HepG2 (cell line): ENCODE results near the gene PDE9A. TPM values are rescaled to one million over a fixed set of nuclear protein-coding genes. Genes with fewer than 3 reads are reported as not detected.

Experiments
- ARNT ChIP-seq: fragments of 450-650 bp; IDR thresholded peaks from 2 replicates; pipeline ENCODE4 v1.6.1; 2017
- ATF3 ChIP-seq: sonication (generic); formaldehyde crosslinking; IDR thresholded peaks from 2 replicates; pipeline ENCODE4 v1.4.0; 2020; ENCODE audit warnings: missing genetic modification reagents
- CEBPG ChIP-seq: IDR thresholded peaks from 2 replicates; pipeline ENCODE4 v1.6.1; 2016
- CENPBD1 ChIP-seq: sonication (generic); formaldehyde crosslinking; IDR thresholded peaks from 2 replicates; pipeline ENCODE4 v1.8.0; 2022; ENCODE audit warnings: missing genetic modification reagents, low read depth, mild to moderate bottlenecking, borderline replicate concordance
- ELF3 ChIP-seq: IDR thresholded peaks from 2 replicates; pipeline ENCODE4 v1.6.1; 2016; ENCODE audit warnings: missing genetic modification reagents, missing compliant biosample characterization
- HDAC2 ChIP-seq: sonication (generic); formaldehyde crosslinking; IDR thresholded peaks from 2 replicates; pipeline ENCODE4 v1.4.0; 2020; ENCODE audit warnings: missing genetic modification reagents
- KDM6A ChIP-seq: IDR thresholded peaks from 2 replicates; pipeline ENCODE4 v1.6.1; 2016; ENCODE audit warnings: low read depth
- LRRFIP1 ChIP-seq: sonication (generic); formaldehyde crosslinking; conservative IDR thresholded peaks from 2 replicates; pipeline ENCODE4 v1.4.0; 2020; ENCODE audit warnings: missing genetic modification reagents
- MNT ChIP-seq: fragments of 450-650 bp; IDR thresholded peaks from 2 replicates; pipeline ENCODE4 v1.6.1; 2016
- NR0B2 ChIP-seq: sonication (generic); formaldehyde crosslinking; IDR thresholded peaks from 2 replicates; pipeline ENCODE4 v1.4.0; 2020; ENCODE audit warnings: mild to moderate bottlenecking, missing genetic modification reagents
- RARA ChIP-seq: IDR thresholded peaks from 2 replicates; pipeline ENCODE4 v1.6.1; 2016; ENCODE audit warnings: missing genetic modification reagents, missing compliant biosample characterization
- RBM22 ChIP-seq: fragments of 200-400 bp; formaldehyde crosslinking; optimal IDR thresholded peaks from 2 replicates; pipeline ENCODE3; 2017; ENCODE audit warnings: mild to moderate bottlenecking, low read length, moderate library complexity
- RFXANK ChIP-seq: IDR thresholded peaks from 2 replicates; pipeline ENCODE4 v1.6.1; 2016
- TFE3 ChIP-seq: IDR thresholded peaks from 2 replicates; pipeline ENCODE4 v1.6.1; 2016
- YEATS4 ChIP-seq: sonication (generic); formaldehyde crosslinking; IDR thresholded peaks from 2 replicates; pipeline ENCODE4 v1.4.0; 2020; ENCODE audit warnings: missing genetic modification reagents, borderline replicate concordance
- ZMAT3 ChIP-seq: sonication (generic); formaldehyde crosslinking; conservative IDR thresholded peaks from 2 replicates; pipeline ENCODE4 v1.7.0; 2021; ENCODE audit warnings: missing genetic modification reagents
- ZNF10 ChIP-seq: sonication (generic); formaldehyde crosslinking; IDR thresholded peaks from 2 replicates; pipeline ENCODE4 v1.4.0; 2020; ENCODE audit warnings: mild to moderate bottlenecking, low read depth, missing genetic modification reagents, borderline replicate concordance
- ZNF556 ChIP-seq: sonication (generic); formaldehyde crosslinking; IDR thresholded peaks from 2 replicates; pipeline ENCODE4 v1.4.0; 2020; ENCODE audit warnings: mild to moderate bottlenecking, missing genetic modification reagents, borderline replicate concordance
- ZNF605 ChIP-seq: sonication (generic); formaldehyde crosslinking; IDR thresholded peaks from 2 replicates; pipeline ENCODE4 v1.8.0; 2022; ENCODE audit warnings: mild to moderate bottlenecking, missing genetic modification reagents
- ZNF710 ChIP-seq: sonication (generic); formaldehyde crosslinking; IDR thresholded peaks from 2 replicates; pipeline ENCODE4 v1.5.0; 2020; ENCODE audit warnings: mild to moderate bottlenecking, missing genetic modification reagents, borderline replicate concordance
- ZSCAN21 ChIP-seq: sonication (generic); formaldehyde crosslinking; IDR thresholded peaks from 2 replicates; pipeline ENCODE4 v1.8.0; 2022; ENCODE audit warnings: mild to moderate bottlenecking, missing genetic modification reagents, moderate library complexity, borderline replicate concordance
- ZSCAN25 ChIP-seq: sonication (generic); formaldehyde crosslinking; IDR thresholded peaks from 2 replicates; pipeline ENCODE4 v1.8.0; 2022; ENCODE audit warnings: mild to moderate bottlenecking, missing genetic modification reagents
- polyA plus RNA-seq, 8 experiments: library from polyadenylated mRNA; depleted of rRNA in 3 of 8; stranded (reverse) in 7 of 8; unstranded in 1 of 8; fragments of >200 nt; fragmentation: Illumina TruSeq in 4 of 8; extraction: Trizol in 4 of 8; gene quantifications; 2 replicates each; pipeline versions ENCODE4 v1.2.1 to v1.2.3, GENCODE V29; 2011 to 2016; ENCODE audit warnings: low read depth in 4 of 8, missing spikeins in 1 of 8, mixed read lengths in 1 of 8; ENCODE audit not compliant: insufficient read depth in 1 of 8
- total RNA-seq, 5 experiments: library from RNA; depleted of rRNA; stranded (reverse); fragments of >200 nt; fragmentation: Illumina TruSeq; extraction: Trizol; gene quantifications; 2 replicates each; pipeline ENCODE4 v1.2.3, GENCODE V29; 2016; ENCODE audit warnings: low read depth in 1 of 5

The PDE9A gene
- total and polyA plus RNA-seq, 2 of the 13 experiments (the other 11 are each of a cell fraction or from before 2014, with no cell fraction given): 4.6 to 19.7 TPM

GRCh38 chr21:42724226-42724920 is 71.0 kb downstream of the PDE9A start (continued):
- TF ChIP-seq CEBPG (CRISPR knock-in tag): no peak; the same call in 1 of the 2 replicates
- TF ChIP-seq HDAC2 (CRISPR knock-in tag): peak; percentile 75
- TF ChIP-seq ELF3 (CRISPR knock-in tag): peak; percentile 88
- TF ChIP-seq ARNT: no peak
- TF ChIP-seq ZNF710 (CRISPR knock-in tag): no peak
- no peak for TF ChIP-seq ATF3 (CRISPR knock-in tag)
- TF ChIP-seq ZNF556: peak; percentile 53; the same call in 1 of the 2 replicates
- no peak for TF ChIP-seq LRRFIP1 (CRISPR knock-in tag)
- no peak for TF ChIP-seq TFE3
- no peak for TF ChIP-seq KDM6A (CRISPR knock-in tag)
- no peak for TF ChIP-seq RBM22
- TF ChIP-seq ZMAT3 (CRISPR knock-in tag): no peak
- no peak for TF ChIP-seq CENPBD1
- no peak for TF ChIP-seq NR0B2 (CRISPR knock-in tag)
- TF ChIP-seq MNT: no peak
- TF ChIP-seq ZSCAN21: no peak
- no peak for TF ChIP-seq ZNF605
- TF ChIP-seq RARA (CRISPR knock-in tag): peak; percentile 77
- no peak for TF ChIP-seq ZNF10 (CRISPR knock-in tag)
- no peak for TF ChIP-seq ZSCAN25 (CRISPR knock-in tag)
- TF ChIP-seq RFXANK (CRISPR knock-in tag): no peak
- no peak for TF ChIP-seq YEATS4
